Left forelimb (tissue), 1 donor: Measurements from ENCODE around the gene MARF1.
A peak's percentile ranks its signal among the peaks of the same experiment; 100 is the strongest.
"Not testable (repeated sequence)": the region's sequence is repeated elsewhere in the genome, so short reads cannot be mapped to it uniquely, and the experiment has no call there.

Experiments used
- DNase-seq: peaks from one replicate; pipeline ENCODE4 v3.0.0-alpha.2; 2018; ENCODE audit warnings: low spot score

MARF1 gene

DNA sequence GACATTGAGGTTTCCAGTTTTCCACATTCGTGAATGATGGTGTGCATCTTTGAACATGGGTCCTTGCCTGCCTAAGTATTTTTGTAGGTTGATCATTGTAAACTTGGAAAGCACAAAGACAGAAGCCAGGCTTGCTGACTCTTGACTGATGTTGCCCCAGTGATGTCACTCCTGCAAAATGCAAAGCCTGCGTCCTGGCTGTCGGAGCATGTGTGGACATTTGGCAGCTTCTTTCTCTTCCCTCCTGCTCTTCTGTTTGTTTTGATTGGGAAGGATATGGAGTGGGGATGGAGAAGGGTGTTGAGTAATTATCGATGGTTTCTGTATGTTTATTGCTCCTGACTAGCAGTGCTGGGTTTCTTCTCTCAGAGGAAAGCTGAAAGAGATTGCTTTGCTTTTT is 10.3 kb upstream of the MARF1 start:
- DNase-seq = no peak

GRCh38 chr16:15652293-15653001 is 9.5 kb upstream of the MARF1 start:
- no peak for DNase-seq

GRCh38 chr16:15650698-15651171 is 7.8 kb upstream of the MARF1 start:
- no peak for DNase-seq

GRCh38 chr16:15650019-15650697 is 7.2 kb upstream of the MARF1 start, which contains the start of gene NDE1:
Gene NDE1, plus strand, starts transcription at chr16:15650245. Its CDS starts 14,534 bp downstream, at chr16:15664779.
- DNase-seq = peak; percentile 92

DNA sequence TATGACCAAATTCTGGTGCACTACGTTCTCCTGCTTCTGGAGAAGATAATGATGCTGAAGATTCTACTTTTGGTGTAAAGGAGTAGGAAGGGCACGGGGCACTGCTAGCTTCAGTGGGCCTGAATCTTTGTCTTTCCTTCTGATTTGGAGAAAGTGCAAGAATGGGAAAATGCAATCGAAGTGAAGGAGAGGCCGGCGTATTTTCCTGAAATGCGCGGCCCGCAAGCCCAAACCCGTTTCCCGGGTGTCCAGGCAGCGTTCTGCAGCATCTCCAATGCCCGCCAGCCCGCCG is 6.7 kb upstream of the MARF1 start:
- no peak for DNase-seq

DNA sequence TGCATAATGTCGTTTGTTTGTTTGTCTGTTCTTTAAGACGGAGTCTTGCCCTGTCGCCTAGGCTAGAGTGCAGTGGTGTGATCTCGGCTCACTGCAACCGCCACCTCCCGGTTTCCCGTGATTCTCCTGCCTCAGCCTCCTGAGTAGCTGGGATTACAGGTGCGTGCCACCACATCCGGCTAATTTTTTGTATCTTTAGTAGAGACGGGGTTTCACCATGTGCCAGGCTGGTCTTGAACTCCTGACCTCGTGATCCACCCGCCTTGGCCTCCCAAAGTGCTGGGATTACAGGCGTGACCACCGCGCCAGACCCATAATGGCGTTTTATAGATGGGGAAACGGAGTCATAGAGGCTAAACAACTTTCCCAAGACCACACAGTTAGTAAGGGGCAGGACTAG is 6.4 kb upstream of the MARF1 start:
- not testable (repeated sequence) for DNase-seq

DNA sequence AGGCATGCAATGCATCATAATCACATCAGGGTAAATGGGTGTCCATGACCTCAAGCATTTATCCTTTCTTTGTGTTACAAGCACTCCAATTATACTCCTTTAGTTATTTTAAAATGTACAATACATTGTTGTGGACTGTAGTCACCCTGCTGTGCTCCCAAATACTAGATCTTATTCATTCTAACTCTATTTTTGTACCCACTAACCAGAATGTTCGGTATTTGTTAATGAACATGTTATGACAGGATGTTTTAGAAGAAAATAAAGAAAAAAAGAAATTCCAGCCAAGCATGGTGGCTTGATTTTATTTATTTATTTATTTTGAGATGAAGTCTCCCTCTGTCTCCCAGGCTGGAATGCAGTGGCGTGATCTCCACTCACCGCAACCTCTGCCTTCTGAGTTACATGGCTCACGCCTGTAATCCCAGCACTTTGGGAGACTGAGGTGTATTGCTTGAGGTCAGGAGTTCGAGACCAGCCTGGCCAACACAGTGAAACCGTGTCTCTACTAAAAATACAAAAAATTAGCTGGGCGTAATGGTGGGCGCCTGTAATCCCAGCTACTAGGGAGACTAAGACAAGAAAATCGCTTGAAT is 5.3 kb upstream of the MARF1 start:
- no peak for DNase-seq

- no peak for DNase-seq
These were observed 4.5 kb upstream of the MARF1 start for GRCh38 chr16:15647294-15648014.

DNA sequence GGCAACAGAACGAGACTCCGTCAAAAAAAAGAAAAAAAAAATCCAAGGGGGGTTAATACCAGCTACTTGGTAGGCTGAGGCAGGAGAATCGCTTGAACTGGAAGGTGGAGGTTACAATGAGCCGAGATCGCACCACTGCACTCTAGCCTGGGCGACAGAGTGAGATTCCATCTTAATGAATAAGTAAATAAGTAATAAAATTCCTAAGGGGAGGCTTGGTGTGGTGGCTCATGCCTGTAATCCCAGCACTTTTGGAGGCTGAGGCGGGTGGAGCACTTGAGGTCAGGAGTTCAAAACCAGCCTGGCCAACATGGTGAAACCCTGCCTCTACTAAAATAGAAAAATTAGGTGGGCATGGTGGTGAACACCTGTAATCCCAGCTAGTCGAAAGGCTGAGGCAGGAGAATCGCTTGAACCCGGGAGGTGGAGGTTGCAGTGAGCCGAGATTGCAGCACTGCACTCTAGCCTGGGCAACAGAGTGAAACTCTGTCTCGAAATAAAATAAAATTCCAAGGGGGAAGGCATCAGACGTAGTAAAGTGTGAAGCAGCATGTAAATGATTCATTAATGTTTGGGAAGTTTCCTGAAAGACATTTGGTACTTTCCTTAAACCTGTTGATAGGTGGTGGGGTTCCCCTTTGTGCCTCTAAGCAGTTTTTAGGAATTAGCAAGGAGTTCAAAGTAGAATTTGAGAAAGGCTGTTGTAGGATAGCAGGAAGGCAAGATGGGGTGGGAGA is 3.8 kb upstream of the MARF1 start:
- DNase-seq = not testable (repeated sequence)

DNA sequence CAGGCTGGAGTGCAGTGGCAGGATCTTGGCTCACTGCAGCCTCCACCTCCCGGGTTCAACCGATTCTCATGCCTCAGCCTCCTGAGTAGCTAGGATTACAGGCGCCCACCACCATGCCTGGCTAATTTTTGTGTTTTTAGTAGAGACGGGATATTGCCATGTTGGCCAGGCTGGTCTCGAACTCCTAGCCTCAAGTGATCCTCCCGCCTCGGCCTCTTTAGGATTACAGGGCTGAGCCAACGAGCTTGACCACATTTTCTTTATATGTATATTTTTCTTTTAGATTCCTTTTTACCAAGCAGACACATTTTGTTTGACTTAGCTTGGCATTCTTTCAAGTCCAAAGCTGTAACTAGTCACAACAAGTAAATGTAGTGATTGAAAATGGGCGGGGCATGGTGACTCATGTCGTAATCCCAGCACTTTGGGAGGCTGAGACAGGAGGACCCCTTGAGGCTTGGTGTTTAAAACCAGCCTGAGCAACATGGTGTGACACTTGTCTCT is 2.1 kb upstream of the MARF1 start:
- DNase-seq = not testable (repeated sequence)

GRCh38 chr16:15644267-15644961 is 1.5 kb upstream of the MARF1 start:
- DNase-seq = no peak

- no peak for DNase-seq
These were observed 944 bp upstream of the MARF1 start for GRCh38 chr16:15643946-15644250.

DNA sequence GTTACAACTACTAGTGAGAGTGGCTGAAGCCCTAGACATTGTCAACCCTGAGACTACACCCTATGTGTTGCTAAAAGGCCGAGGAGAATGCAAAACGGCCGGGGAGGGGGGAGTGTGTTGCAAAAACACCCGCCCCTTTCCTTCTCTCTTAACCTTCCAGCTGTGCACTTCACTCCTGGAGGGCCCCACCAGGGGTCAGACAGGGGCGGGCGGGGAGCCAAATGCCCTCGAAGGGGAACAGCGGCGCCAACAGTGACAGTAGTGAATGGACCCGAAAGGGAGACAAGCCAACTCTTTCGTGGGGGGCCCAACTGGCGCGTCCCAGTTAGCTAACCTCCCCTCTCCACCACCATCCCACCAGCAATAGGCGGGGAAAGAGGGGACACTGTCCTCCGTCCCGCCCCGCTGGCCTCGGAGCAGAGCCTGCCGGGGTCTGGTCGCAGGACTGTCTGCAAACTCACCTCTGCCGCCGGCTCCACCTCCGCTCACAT is 352 bp downstream of the MARF1 start:
- no peak for DNase-seq

- no peak for DNase-seq
These were observed 999 bp downstream of the MARF1 start for GRCh38 chr16:15641753-15642556.

GRCh38 chr16:15640966-15641365 is 2.0 kb downstream of the MARF1 start:
- no peak for DNase-seq

- DNase-seq = no peak
These were observed 3.8 kb downstream of the MARF1 start for GRCh38 chr16:15639061-15639568.

- DNase-seq = no peak
These were observed 6.5 kb downstream of the MARF1 start for GRCh38 chr16:15636392-15636873.

GRCh38 chr16:15635926-15636325 is 7.0 kb downstream of the MARF1 start:
- DNase-seq = no peak

GRCh38 chr16:15631730-15632409 is 11.1 kb downstream of the MARF1 start:
- DNase-seq = no peak
